AG04450 (cell line): ENCODE data around the gene MCUB. TPM values are rescaled to one million over a fixed set of nuclear protein-coding genes. Genes with fewer than 3 reads are reported as not detected.
"Not testable (repeated sequence)": the region's sequence is repeated elsewhere in the genome, so short reads cannot be mapped to it uniquely, and the experiment has no call there.

Source experiments
- CTCF ChIA-PET: fragments of 300-600, 350-600 bp; formaldehyde crosslinking; extraction: SDS; loops from one replicate; lab custom pipeline; 2022; ENCODE audit warnings: antibody characterized with exemption, inconsistent platforms; lab: Charles Lee
- POLR2A ChIA-PET: fragments of 350-600 bp; formaldehyde crosslinking; extraction: SDS; loops from one replicate; lab custom pipeline; 2021; ENCODE audit warnings: antibody characterized with exemption, inconsistent platforms; lab: Yijun Ruan, JAX
- DNase-seq: peaks from one replicate; pipeline ENCODE4 v3.0.0-alpha.2; 2011; ENCODE audit warnings: low read depth, low spot score
- H3K27ac ChIP-seq: one replicate; pipeline ENCODE4 v1.5.1; 2012; ENCODE audit warnings: low read depth, low read length, control low read depth
- H3K27me3 ChIP-seq: one replicate; pipeline ENCODE4 v1.6.0; 2012; ENCODE audit warnings: low read length; ENCODE audit not compliant: control insufficient read depth, insufficient read depth
- H3K4me3 ChIP-seq: 2 replicates; pipeline ENCODE4 v1.5.1; 2011; ENCODE audit warnings: mild to moderate bottlenecking, low read depth, low read length, control low read depth
- H3K9me3 ChIP-seq: 2 replicates; pipeline ENCODE4 v1.5.1; 2012; ENCODE audit warnings: low read length; ENCODE audit not compliant: control insufficient read depth, insufficient read depth
- CTCF ChIP-seq: IDR thresholded peaks from 2 replicates; pipeline ENCODE4 v1.5.1; 2011; ENCODE audit warnings: low read depth, low read length, control low read depth, inconsistent platforms
- polyA plus RNA-seq: library from polyadenylated mRNA; depleted of rRNA; stranded (reverse); fragments of >200 nt; gene quantifications from 2 replicates; pipeline ENCODE4 v1.2.3, GENCODE V29; 2011

MCUB gene
- polyA plus RNA-seq, 1 experiment, result 16.8 TPM

- H3K27ac ChIP-seq, result no peak overlapping the region
- peaks cover 7% of the 10 kb centered on the region; the same call in 1 of the 2 replicates for H3K9me3 ChIP-seq
- no peak overlapping the region for H3K4me3 ChIP-seq
- CTCF ChIA-PET, result interaction anchor here (0.5 to 0.6 kb wide), 2 partner anchors 10 to 63 kb away, joined by 4 to 5 read pairs; no protein-coding TSS in a partner anchor
- no peak for TF ChIP-seq CTCF
- no peak for DNase-seq
- POLR2A ChIA-PET, result no interaction called here
- H3K27me3 ChIP-seq, result no peaks in the 10 kb centered on the region
These were observed 5.1 kb upstream of the MCUB start for GRCh38 chr4:109554971-109555370.

- no peak for DNase-seq
- POLR2A ChIA-PET, result no interaction called here
- TF ChIP-seq CTCF, result no peak
- peaks cover 7% of the 10 kb centered on the region; the same call in 1 of the 2 replicates for H3K9me3 ChIP-seq
- H3K27ac ChIP-seq, result no peak overlapping the region
- H3K4me3 ChIP-seq, result no peak overlapping the region
- H3K27me3 ChIP-seq, result no peaks in the 10 kb centered on the region
- CTCF ChIA-PET, result interaction anchor here (1.6 kb wide), 1 partner anchor 124 kb away, joined by 5 read pairs; the partner anchor contains the start of gene SEC24B
These were observed 2.6 kb upstream of the MCUB start for GRCh38 chr4:109557433-109557832.

- H3K27me3 ChIP-seq, DNase-seq, POLR2A ChIA-PET, H3K4me3 ChIP-seq, H3K27ac ChIP-seq, H3K9me3 ChIP-seq: not testable (repeated sequence)
- CTCF ChIA-PET, result interaction anchor here (1.6 kb wide), 1 partner anchor 125 kb away, joined by 5 read pairs; the partner anchor contains the start of gene SEC24B
These were observed 2.0 kb upstream of the MCUB start for GRCh38 chr4:109558095-109558494.

- H3K27me3 ChIP-seq, result no peaks in the 10 kb centered on the region
- ChIA-PET POLR2A (interaction anchor here (0.6 kb wide), 2 partner anchors 26 to 815 kb away, joined by 3 to 6 read pairs; no protein-coding TSS in a partner anchor), CTCF (interaction anchor here (0.7 to 0.9 kb wide), 2 partner anchors 12 to 120 kb away, joined by 3 read pairs; no protein-coding TSS in a partner anchor)
- H3K4me3 ChIP-seq, result peak overlapping the region; percentile 72
- no peak for TF ChIP-seq CTCF
- H3K9me3 ChIP-seq, result peaks cover 7% of the 10 kb centered on the region; the same call in 1 of the 2 replicates
- peak overlapping the region; percentile 77 for H3K27ac ChIP-seq
- DNase-seq, result no peak
These were observed 442 bp upstream of the MCUB start for GRCh38 chr4:109559625-109559982.

GRCh38 chr4:109560687-109561461 is 828 bp downstream of the MCUB start:
- H3K4me3 ChIP-seq, result peak overlapping the region; percentile 72
- no peak for TF ChIP-seq CTCF
- DNase-seq, result peak; percentile 47
- H3K27ac ChIP-seq, result peak overlapping the region; percentile 82
- CTCF ChIA-PET, result interaction anchor here (0.6 to 1.2 kb wide), 2 partner anchors 128 to 141 kb away, joined by 3 to 5 read pairs; partner anchors contain the start of gene SEC24B
- H3K9me3 ChIP-seq, result peaks cover 7% of the 10 kb centered on the region; the same call in 1 of the 2 replicates
- POLR2A ChIA-PET, result no interaction called here
- no peaks in the 10 kb centered on the region for H3K27me3 ChIP-seq
